Measurements from ENCODE around the gene PDGFRB.

The PDGFRB gene

GRCh38 chr5:150134198-150134588 lies 21.5 kb downstream of the PDGFRB start:
- in situ Hi-C loops (cut with MboI; ENCODE audit: low sequenced_read_pairs) = loop anchor here (25.0 kb wide), 1 partner anchor 297 kb away; no protein-coding TSS in a partner anchor

- in situ Hi-C loops (cut with MboI; ENCODE audit: low sequenced_read_pairs) = loop anchor here (25.0 kb wide), 1 partner anchor 296 kb away; no protein-coding TSS in a partner anchor
Measured at GRCh38 chr5:150133581-150134197, 22.0 kb downstream of the PDGFRB start.

DNA sequence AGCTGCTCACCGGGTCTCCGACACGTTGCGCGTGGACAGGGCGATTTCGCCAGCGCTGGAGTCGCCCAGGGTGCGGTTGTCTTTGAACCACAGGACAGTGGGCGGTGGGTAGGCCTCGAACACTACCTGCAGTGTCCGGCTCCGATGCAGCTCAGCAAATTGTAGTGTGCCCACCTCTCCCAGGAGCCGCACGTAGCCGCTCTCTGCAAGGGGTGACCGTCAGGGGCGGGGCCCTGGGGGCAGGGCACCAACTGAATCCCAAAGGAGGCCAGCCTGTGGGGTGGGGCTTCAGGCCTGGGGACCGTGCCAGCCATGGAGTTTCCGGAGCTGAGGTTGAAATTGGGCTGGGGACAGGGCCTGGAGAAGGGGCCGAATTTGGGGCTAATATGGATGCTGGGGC lies 22.9 kb downstream of the PDGFRB start:
- in situ Hi-C loops (cut with MboI; ENCODE audit: low sequenced_read_pairs) = loop anchor here (25.0 kb wide), 1 partner anchor 295 kb away; no protein-coding TSS in a partner anchor

DNA sequence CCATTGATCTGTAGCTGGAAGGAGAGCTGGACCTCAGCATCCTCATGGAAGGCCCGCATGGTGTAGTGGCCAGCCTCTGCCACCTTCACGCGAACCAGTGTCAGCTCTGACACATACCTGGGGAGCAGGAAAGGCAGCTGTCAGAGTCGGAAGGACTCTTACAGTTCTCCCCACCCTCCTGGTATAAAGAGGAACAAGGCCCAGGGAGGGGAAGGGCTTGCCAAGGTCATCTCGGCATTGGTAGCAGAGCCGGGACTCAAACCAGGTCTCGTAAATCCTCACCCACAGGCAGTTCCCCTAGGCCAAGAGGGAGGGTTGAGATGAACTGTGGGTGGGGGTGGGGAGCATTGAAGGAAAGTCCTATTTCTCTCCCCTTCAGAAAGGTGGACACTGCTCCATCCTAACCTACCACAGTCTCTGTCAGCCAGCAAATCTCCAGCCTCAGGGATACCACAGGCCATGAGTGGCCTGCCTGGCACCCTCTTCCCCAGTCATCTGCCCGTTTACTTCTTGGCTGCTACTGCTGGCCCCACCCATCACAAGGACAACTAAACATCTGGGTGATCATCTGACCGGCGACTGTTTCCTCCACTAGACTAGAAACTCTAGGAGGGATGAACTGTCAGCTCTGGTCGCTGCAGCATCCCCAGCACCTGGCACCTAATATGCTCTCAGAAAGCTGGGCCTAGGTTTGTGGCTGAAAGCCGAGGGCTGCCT lies 23.5 kb downstream of the PDGFRB start:
- in situ Hi-C loops (cut with MboI; ENCODE audit: low sequenced_read_pairs) = loop anchor here (25.0 kb wide), 1 partner anchor 295 kb away; no protein-coding TSS in a partner anchor

DNA sequence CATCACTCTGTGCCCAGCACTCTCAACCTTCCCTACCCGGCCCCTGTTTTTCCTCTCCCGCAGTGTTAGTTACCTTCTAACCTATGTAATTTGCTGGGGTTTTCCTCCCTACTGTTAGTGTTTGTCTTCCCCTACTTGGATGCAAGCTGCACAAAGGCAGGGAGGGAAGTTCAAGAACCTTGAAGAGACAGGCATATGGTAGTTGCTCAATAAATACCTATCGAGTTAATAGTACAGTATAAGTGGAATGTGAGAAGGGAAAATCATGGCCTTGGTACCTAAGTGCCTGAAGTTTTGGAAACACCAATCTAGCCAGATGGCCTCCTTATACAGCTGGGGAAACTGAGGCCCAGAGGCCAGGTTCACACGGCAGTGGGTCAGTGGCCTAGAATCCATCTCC lies 24.2 kb downstream of the PDGFRB start:
- in situ Hi-C loops (cut with MboI; ENCODE audit: low sequenced_read_pairs) = loop anchor here (25.0 kb wide), 1 partner anchor 294 kb away; no protein-coding TSS in a partner anchor

GRCh38 chr5:150130493-150130922 lies 25.1 kb downstream of the PDGFRB start:
- in situ Hi-C loops (cut with MboI; ENCODE audit: low sequenced_read_pairs) = loop anchor here (25.0 kb wide), 1 partner anchor 293 kb away; no protein-coding TSS in a partner anchor

DNA sequence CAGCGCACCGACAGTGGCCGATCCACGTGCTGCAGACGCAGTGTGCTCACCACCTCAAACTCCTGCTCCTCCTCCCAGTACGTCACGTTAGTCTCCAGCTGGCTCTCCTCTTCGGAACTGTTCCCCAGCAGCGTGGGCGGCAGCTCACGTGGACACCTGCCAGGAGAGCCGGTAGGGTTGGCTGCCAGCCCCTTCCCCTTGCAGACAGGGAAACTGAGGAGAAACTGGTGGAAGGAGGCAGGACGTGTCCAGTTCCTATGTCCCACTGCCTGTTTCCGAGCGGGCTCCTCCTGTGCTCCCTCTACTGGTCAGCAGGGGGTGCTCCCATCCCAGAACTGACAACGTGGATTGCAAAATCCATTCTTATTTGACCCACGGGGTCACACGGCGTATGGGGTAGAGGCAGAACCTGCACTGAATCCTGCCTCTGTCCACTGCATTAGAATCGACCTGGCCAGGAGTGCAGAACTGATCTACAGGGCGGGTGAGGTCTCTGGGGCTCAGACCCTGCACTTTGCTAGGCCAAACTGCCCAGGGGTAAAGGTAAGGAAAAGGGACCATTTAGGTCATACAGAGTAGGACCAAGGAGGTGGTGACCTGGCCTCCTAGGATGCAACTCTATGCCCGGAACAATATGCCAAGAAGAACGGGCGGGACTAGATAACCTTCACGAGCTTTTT lies 25.7 kb downstream of the PDGFRB start:
- in situ Hi-C loops (cut with MboI; ENCODE audit: low sequenced_read_pairs) = loop anchor here (25.0 kb wide), 1 partner anchor 293 kb away; no protein-coding TSS in a partner anchor

DNA sequence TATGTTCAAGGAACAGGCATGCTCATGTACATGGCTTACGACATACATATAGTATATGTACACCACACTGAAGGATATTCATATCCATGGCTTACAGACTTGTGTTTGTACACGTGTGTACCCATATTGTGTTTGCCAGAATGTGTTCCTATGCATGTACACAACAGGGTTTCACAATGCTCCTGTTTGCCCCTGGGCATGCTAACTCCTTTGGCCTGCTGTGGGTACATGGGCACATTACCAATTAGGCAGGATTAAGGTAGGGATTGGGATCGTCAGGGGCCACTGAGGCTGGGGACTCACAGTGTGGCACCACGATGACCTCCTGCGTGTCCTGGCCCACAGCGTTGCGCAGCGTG lies 26.2 kb downstream of the PDGFRB start:
- in situ Hi-C loops (cut with MboI; ENCODE audit: low sequenced_read_pairs) = loop anchor here (25.0 kb wide), 1 partner anchor 292 kb away; no protein-coding TSS in a partner anchor

- in situ Hi-C loops (cut with MboI; ENCODE audit: low sequenced_read_pairs) = loop anchor here (25.0 kb wide), 1 partner anchor 290 kb away; no protein-coding TSS in a partner anchor
Measured at GRCh38 chr5:150126921-150127265, 28.8 kb downstream of the PDGFRB start.

- in situ Hi-C loops (cut with MboI; ENCODE audit: low sequenced_read_pairs) = loop anchor here (25.0 kb wide), 1 partner anchor 289 kb away; no protein-coding TSS in a partner anchor
Measured at GRCh38 chr5:150126199-150126920, 29.3 kb downstream of the PDGFRB start.

DNA sequence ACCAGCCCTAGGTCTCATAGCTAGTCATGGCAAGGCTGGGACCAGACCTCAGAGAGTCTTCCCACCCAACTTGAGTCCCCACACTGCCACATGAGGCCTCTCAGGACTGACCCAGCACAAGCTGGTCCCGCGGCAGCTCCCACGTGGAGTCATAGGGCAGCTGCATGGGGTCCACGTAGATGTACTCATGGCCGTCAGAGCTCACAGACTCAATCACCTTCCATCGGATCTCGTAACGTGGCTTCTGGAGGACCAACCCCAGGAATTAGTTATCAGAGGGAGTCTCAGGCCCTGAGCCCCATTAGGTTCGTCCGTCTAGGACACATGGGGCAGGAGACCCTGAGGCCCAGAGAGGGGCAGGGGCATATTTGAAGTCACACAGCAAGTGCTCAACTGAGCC lies 30.3 kb downstream of the PDGFRB start:
- in situ Hi-C loops (cut with MboI; ENCODE audit: low sequenced_read_pairs) = loop anchor here (25.0 kb wide), 1 partner anchor 288 kb away; no protein-coding TSS in a partner anchor

GRCh38 chr5:150124596-150124995 lies 31.0 kb downstream of the PDGFRB start:
- in situ Hi-C loops (cut with MboI; ENCODE audit: low sequenced_read_pairs) = no loop called here

GRCh38 chr5:150124111-150124557 lies 31.5 kb downstream of the PDGFRB start:
- in situ Hi-C loops (cut with MboI; ENCODE audit: low sequenced_read_pairs) = no loop called here

DNA sequence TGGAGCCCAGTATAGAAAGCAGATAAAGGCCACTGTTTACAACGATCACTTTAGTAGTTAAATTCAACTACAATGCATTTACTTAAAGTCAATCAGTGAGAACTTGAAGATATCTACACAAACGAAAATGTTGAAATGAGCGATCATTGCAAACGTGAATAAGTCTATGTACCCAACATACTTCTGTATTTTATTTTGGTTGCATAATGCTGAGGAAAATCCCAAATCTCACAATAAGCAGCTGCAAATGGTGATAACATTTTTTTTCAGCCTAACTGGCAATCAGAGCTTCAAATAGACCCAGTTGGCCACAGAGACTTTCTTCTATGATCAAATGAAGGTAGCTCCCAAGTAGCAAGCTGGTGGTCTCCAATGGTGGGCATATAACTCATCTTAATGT lies 32.1 kb downstream of the PDGFRB start:
- in situ Hi-C loops (cut with MboI; ENCODE audit: low sequenced_read_pairs) = no loop called here

GRCh38 chr5:150122536-150123481 lies 32.8 kb downstream of the PDGFRB start:
- in situ Hi-C loops (cut with MboI; ENCODE audit: low sequenced_read_pairs) = no loop called here

DNA sequence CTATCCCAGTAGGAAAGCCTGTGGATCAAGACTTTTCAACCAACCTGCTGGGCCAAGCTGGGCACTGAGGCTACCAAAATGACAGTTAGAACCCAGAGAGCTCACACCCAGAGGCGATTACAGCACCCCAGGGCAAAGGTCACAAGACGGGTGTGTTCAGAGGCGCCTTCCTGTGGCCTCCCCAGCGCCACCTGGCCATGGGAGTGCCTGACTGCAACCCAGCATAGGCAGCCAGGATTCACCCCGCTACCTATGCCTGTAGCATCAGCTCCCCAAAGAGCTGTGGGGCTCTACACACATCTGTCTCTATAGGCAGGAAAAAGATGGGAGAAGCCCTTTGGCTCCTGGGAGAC lies 33.5 kb downstream of the PDGFRB start:
- in situ Hi-C loops (cut with MboI; ENCODE audit: low sequenced_read_pairs) = no loop called here

DNA sequence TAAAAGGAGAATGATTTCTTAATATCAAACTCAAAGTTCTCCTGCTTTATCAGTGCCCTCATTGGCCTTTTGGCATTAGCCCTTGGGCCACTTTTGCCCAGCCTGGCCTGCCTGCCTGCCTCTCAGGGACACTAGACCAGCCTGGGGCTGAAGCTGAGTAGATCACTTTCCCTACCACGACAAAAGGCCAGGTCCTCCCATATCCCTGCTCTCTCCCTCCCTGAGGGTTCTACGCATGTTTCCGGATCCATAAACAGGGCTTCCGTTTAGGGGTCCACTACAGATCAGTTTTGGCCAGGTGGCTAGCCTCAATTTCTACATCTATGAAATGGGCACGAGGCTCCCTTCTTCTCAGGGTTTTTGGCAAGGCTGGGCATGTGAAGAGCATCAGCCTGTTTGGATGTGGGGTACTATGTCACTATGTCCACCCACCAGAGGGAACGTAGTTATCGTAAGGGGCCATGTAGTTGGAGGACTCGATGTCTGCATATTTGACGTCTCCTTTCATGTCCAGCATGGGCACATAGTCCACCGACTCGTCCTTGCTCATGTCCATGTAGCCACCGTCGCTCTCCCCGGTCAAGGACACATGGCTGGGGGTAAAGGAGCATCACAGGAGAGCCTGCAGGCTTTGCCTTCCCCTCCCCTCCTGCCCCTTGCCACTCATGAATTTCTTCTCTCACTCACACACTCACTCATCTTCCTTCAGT lies 34.0 kb downstream of the PDGFRB start:
- in situ Hi-C loops (cut with MboI; ENCODE audit: low sequenced_read_pairs) = no loop called here

- in situ Hi-C loops (cut with MboI; ENCODE audit: low sequenced_read_pairs) = no loop called here
Measured at GRCh38 chr5:150120617-150121447, 34.8 kb downstream of the PDGFRB start.

All from HL-60/S4 treated with phorbol 12-myristate 13-acetate at 8.2 ng/mL for 4 days and 3 days (cell line).